K562 (cell line): ENCODE measurements around the gene KLF1. TPM values are rescaled to one million over a fixed set of nuclear protein-coding genes. Genes with fewer than 3 reads are reported as not detected.

Experiments used
- BHLHE40 ChIP-seq: IDR thresholded peaks from 2 replicates; pipeline ENCODE4 v1.6.1; 2011; ENCODE audit warnings: low read length, improper control_type of control experiment
- CBX8 ChIP-seq: fragments of 200-600 bp; sonication (generic); IDR thresholded peaks from 2 replicates; pipeline ENCODE4 v1.6.1; 2012; ENCODE audit warnings: borderline replicate concordance, mixed run types, low read depth, mild to moderate bottlenecking, moderate library complexity, mixed read lengths, low read length, control low read depth, inconsistent platforms; ENCODE audit not compliant: poor library complexity, severe bottlenecking; ENCODE audit errors: extremely low read depth
- DNMT1 ChIP-seq: fragments of 450-650 bp; IDR thresholded peaks from 2 replicates; pipeline ENCODE4 v1.6.1; 2016; ENCODE audit warnings: antibody characterized with exemption, mild to moderate bottlenecking
- FOXJ2 ChIP-seq: fragments of 200-800 bp; sonication (Bioruptor generic); IDR thresholded peaks from 2 replicates; pipeline ENCODE4 v1.6.1; 2016; ENCODE audit warnings: missing genetic modification characterization, missing compliant biosample characterization
- GMEB1 ChIP-seq: fragments of 250-450 bp; sonication (Bioruptor Pico); IDR thresholded peaks from 2 replicates; pipeline ENCODE4 v1.4.0; 2020; ENCODE audit warnings: mild to moderate bottlenecking
- HES1 ChIP-seq: fragments of 450-650 bp; IDR thresholded peaks from 2 replicates; pipeline ENCODE4 v1.6.1; 2016; ENCODE audit warnings: low read depth, mild to moderate bottlenecking, moderate library complexity
- MIER1 ChIP-seq: fragments of 450-650 bp; IDR thresholded peaks from 2 replicates; pipeline ENCODE4 v1.6.1; 2016; ENCODE audit warnings: antibody characterized with exemption, mild to moderate bottlenecking, low read depth
- POLR2H ChIP-seq: IDR thresholded peaks from 2 replicates; pipeline ENCODE4 v1.6.1; 2016; ENCODE audit warnings: missing genetic modification characterization, low read depth, mild to moderate bottlenecking, control low read depth, missing compliant biosample characterization, moderate library complexity
- SUPT5H ChIP-seq: fragments of 450-650 bp; IDR thresholded peaks from 2 replicates; pipeline ENCODE4 v1.6.1; 2016
- THAP12 ChIP-seq: fragments of 250-450 bp; sonication (Bioruptor Pico); IDR thresholded peaks from 2 replicates; pipeline ENCODE4 v1.9.0; 2021; ENCODE audit warnings: mild to moderate bottlenecking, inconsistent platforms
- ZBTB33 ChIP-seq: sonication (generic); formaldehyde crosslinking; IDR thresholded peaks from 2 replicates; pipeline ENCODE4 v1.8.1; 2023; ENCODE audit warnings: mild to moderate bottlenecking, missing genetic modification reagents
- ZNF124 ChIP-seq: sonication (generic); formaldehyde crosslinking; IDR thresholded peaks from 2 replicates; pipeline ENCODE4 v1.8.1; 2022; ENCODE audit warnings: missing genetic modification reagents
- ZNF239 ChIP-seq: fragments of 250-450 bp; sonication (Bioruptor Pico); IDR thresholded peaks from 2 replicates; pipeline ENCODE4 v1.4.0; 2020; ENCODE audit warnings: mild to moderate bottlenecking
- ZNF316 ChIP-seq: fragments of 450-650 bp; IDR thresholded peaks from 2 replicates; pipeline ENCODE4 v1.6.1; 2016
- polyA plus RNA-seq, 8 experiments: library from polyadenylated mRNA; depleted of rRNA in 4 of 8; stranded (reverse) in 5 of 8; unstranded in 3 of 8; fragments of >200 nt; fragmentation: Nextera tagmentation in 2 of 8; fragmentation: Illumina TruSeq in 1 of 8; extraction: Ambion mirVana in 2 of 8; extraction: Trizol in 1 of 8; gene quantifications; 2 replicates each; pipeline versions ENCODE4 v1.2.1 to v1.2.3, GENCODE V29; 2011 to 2014; ENCODE audit warnings: inconsistent platforms in 1 of 8, missing spikeins in 1 of 8
- total RNA-seq, 7 experiments: library from RNA; depleted of rRNA in 6 of 7; stranded (reverse); fragments of >200 nt in 6 of 7; fragmentation: Illumina TruSeq in 2 of 7; extraction: Trizol in 2 of 7; gene quantifications; 2 replicates each; pipeline versions ENCODE4 v1.2.1 to v1.2.3, GENCODE V29; 2011 to 2021; ENCODE audit warnings: low replicate concordance in 1 of 7
- TF ChIP-seq, protein P1 (sequence below): fragments of 250-450 bp; sonication (Bioruptor Pico); IDR thresholded peaks from 2 replicates; pipeline ENCODE4 v1.5.0; 2020; ENCODE audit warnings: mild to moderate bottlenecking
- TF ChIP-seq, protein P2 (sequence below): fragments of 250-450 bp; sonication (Bioruptor Pico); IDR thresholded peaks from 2 replicates; pipeline ENCODE4 v1.5.0; 2022; ENCODE audit warnings: mild to moderate bottlenecking

Gene KLF1
- total and polyA plus RNA-seq, 9 of the 15 experiments (the other 6 are each of a cell fraction or from before 2014, with no cell fraction given): 8.4 to 163 (median 47.3) TPM

DNA sequence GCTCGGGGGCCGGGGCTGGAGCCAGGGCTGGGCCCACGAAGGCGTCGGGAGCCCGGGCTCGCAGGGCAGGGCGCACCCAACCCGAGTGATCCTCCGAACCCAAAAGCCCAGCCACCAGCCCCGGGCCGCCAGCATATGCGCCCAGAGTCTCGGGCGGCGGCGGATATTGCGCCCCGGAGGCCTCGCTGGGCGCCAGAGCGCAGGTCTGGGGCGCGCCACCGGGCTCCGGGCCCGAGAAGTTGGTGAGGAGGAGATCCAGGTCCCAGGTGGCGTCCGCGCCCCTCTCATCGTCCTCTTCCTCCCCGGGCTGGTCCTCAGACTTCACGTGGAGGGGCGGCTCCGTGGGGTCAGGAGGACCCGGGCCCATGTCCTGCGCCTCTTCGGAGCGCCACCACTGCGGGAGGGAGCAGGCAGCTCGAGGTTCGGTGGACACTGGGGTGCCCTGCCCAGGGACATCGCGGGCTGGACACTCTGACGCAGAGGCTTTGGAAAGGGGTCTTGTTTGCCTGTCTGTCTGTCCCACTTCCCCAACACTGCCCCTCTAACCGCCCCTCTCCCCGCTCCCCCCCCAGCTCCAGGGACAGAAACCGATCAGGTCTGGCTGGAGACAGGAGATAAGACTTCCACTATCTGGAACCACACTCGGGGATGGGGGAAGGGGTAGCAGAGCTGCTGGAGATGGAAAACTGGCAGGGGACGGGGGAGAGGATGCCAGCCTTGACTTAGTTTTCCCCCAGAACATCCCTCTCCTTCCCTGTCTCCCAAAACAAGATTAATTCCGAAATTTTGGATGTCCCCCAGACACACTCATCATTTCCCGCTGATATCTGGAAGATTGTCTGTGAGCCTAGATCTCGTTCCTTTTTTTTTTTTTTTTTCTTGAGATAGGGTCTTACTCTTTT is 1.0 kb downstream of the KLF1 start (continued):
- TF ChIP-seq THAP12 (CRISPR knock-in tag) (no peak; the same call in 1 of the 2 replicates), ZNF239 (CRISPR knock-in tag) (no peak), SUPT5H (0 out of 2 replicates have a peak, but pooled peaks have one; percentile 29), ZNF316 (no peak), CBX8 (no peak), GMEB1 (CRISPR knock-in tag) (no peak), POLR2H (tag) (no peak), BHLHE40 (0 out of 2 replicates have a peak, but pooled peaks have one; percentile 12), HES1 (0 out of 2 replicates have a peak, but pooled peaks have one; percentile 52), MIER1 (no peak), DNMT1 (no peak), ZNF124 (CRISPR knock-in tag) (no peak), FOXJ2 (peak; percentile 54; the same call in 1 of the 2 replicates), ZBTB33 (no peak)
- TF ChIP-seq, protein P1, sequence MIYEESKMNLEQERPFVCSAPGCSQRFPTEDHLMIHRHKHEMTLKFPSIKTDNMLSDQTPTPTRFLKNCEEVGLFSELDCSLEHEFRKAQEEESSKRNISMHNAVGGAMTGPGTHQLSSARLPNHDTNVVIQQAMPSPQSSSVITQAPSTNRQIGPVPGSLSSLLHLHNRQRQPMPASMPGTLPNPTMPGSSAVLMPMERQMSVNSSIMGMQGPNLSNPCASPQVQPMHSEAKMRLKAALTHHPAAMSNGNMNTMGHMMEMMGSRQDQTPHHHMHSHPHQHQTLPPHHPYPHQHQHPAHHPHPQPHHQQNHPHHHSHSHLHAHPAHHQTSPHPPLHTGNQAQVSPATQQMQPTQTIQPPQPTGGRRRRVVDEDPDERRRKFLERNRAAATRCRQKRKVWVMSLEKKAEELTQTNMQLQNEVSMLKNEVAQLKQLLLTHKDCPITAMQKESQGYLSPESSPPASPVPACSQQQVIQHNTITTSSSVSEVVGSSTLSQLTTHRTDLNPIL: no peak
- TF ChIP-seq, protein P2, sequence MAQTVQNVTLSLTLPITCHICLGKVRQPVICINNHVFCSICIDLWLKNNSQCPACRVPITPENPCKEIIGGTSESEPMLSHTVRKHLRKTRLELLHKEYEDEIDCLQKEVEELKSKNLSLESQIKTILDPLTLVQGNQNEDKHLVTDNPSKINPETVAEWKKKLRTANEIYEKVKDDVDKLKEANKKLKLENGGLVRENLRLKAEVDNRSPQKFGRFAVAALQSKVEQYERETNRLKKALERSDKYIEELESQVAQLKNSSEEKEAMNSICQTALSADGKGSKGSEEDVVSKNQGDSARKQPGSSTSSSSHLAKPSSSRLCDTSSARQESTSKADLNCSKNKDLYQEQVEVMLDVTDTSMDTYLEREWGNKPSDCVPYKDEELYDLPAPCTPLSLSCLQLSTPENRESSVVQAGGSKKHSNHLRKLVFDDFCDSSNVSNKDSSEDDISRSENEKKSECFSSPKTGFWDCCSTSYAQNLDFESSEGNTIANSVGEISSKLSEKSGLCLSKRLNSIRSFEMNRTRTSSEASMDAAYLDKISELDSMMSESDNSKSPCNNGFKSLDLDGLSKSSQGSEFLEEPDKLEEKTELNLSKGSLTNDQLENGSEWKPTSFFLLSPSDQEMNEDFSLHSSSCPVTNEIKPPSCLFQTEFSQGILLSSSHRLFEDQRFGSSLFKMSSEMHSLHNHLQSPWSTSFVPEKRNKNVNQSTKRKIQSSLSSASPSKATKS (CRISPR knock-in tag): no peak
